Upper lobe of right lung (tissue), 1 donor: ENCODE measurements around the gene CERS6. TPM values are rescaled to one million over a fixed set of nuclear protein-coding genes. Genes with fewer than 3 reads are reported as not detected.

Source experiments
- ATAC-seq: fragments of 200-7000 bp; cut with Tn5 transposase; one replicate; pipeline ENCODE4 v1.9.1; 2020; ENCODE audit warnings: mild to moderate bottlenecking, moderate library complexity
- DNase-seq: peaks from one replicate; pipeline ENCODE4 v3.0.0-alpha.2; 2020
- H3K27ac ChIP-seq: fragments of 200-600 bp; one replicate; pipeline ENCODE4 v1.8.0; 2022
- H3K27me3 ChIP-seq: fragments of 200-600 bp; one replicate; pipeline ENCODE4 v1.8.0; 2022; ENCODE audit warnings: mild to moderate bottlenecking
- H3K36me3 ChIP-seq: fragments of 200-600 bp; one replicate; pipeline ENCODE4 v1.8.0; 2022
- H3K4me1 ChIP-seq: fragments of 200-600 bp; one replicate; pipeline ENCODE4 v1.8.0; 2022
- H3K4me3 ChIP-seq: fragments of 200-600 bp; one replicate; pipeline ENCODE4 v1.8.0; 2022; ENCODE audit warnings: mild to moderate bottlenecking
- H3K9me3 ChIP-seq: fragments of 200-600 bp; one replicate; pipeline ENCODE4 v1.8.0; 2022
- CTCF ChIP-seq: fragments of 200-600 bp; IDR thresholded peaks from one replicate; pipeline ENCODE4 v1.8.0; 2022; ENCODE audit warnings: antibody characterized with exemption
- intact Hi-C: fragments of 100-400 bp; cut with DNase I; formaldehyde crosslinking; loops from one replicate; pipeline ENCODE4 v1.11.0; 2022
- total RNA-seq: library from RNA; stranded (reverse); fragmentation: NEBNext Ultra II Directional; extraction: Animal tissue kit (Norgen Biotek cat#: 25700); gene quantifications from one replicate; pipeline ENCODE4 v1.2.1, GENCODE V29; 2021
- donor health status: DM: no; HTN: yes; CAD: no; lungs with severe emphysema.

Gene CERS6
- total RNA-seq, 1 donor from 2014 or later, result 17.8 TPM

GRCh38 chr2:168692132-168692744, 236.2 kb downstream of the CERS6 start:
- Histone ChIP-seq H3K4me3 (no peak overlapping the region), H3K27ac (no peak overlapping the region), H3K36me3 (no peaks in the 10 kb centered on the region), H3K4me1 (no peaks in the 10 kb centered on the region), H3K27me3 (no peaks in the 10 kb centered on the region), H3K9me3 (no peaks in the 10 kb centered on the region)
- intact Hi-C loops, result no loop called here
- ATAC-seq (no peak), DNase-seq (no peak)
- no peak for TF ChIP-seq CTCF

- DNase-seq, result no peak
- intact Hi-C loops, result no loop called here
- H3K4me1 ChIP-seq, result no peaks in the 10 kb centered on the region
These were observed 238.1 kb downstream of the CERS6 start for GRCh38 chr2:168694173-168694572.

GRCh38 chr2:168694866-168695265, 238.8 kb downstream of the CERS6 start:
- intact Hi-C loops, result no loop called here
- ATAC-seq (peak; percentile 69), DNase-seq (no peak)

More at GRCh38 chr2:168694173-168694572, 238.1 kb downstream of the CERS6 start:
- H3K4me3 ChIP-seq, result no peak overlapping the region
- ATAC-seq, result no peak
- H3K27ac ChIP-seq, result no peak overlapping the region
- H3K27me3 ChIP-seq, result no peaks in the 10 kb centered on the region
- no peaks in the 10 kb centered on the region for H3K36me3 ChIP-seq
- no peak for TF ChIP-seq CTCF
- H3K9me3 ChIP-seq, result no peaks in the 10 kb centered on the region

GRCh38 chr2:168697668-168698121, 241.6 kb downstream of the CERS6 start:
- intact Hi-C loops, result no loop called here
- no peaks in the 10 kb centered on the region for H3K27me3 ChIP-seq
- no peaks in the 10 kb centered on the region for H3K36me3 ChIP-seq
- no peak for TF ChIP-seq CTCF
- H3K4me3 ChIP-seq, result no peak overlapping the region
- no peaks in the 10 kb centered on the region for H3K9me3 ChIP-seq
- ATAC-seq (no peak), DNase-seq (no peak)
- no peaks in the 10 kb centered on the region for H3K4me1 ChIP-seq
- no peak overlapping the region for H3K27ac ChIP-seq

More at GRCh38 chr2:168694866-168695265, 238.8 kb downstream of the CERS6 start:
- Histone ChIP-seq H3K27ac (no peak overlapping the region), H3K9me3 (no peaks in the 10 kb centered on the region), H3K27me3 (no peaks in the 10 kb centered on the region), H3K4me3 (no peak overlapping the region), H3K4me1 (no peaks in the 10 kb centered on the region), H3K36me3 (no peaks in the 10 kb centered on the region)
- no peak for TF ChIP-seq CTCF

- intact Hi-C loops, result no loop called here
- Histone ChIP-seq H3K9me3 (no peaks in the 10 kb centered on the region), H3K4me3 (no peak overlapping the region), H3K4me1 (no peaks in the 10 kb centered on the region), H3K27ac (no peak overlapping the region), H3K36me3 (no peaks in the 10 kb centered on the region), H3K27me3 (no peaks in the 10 kb centered on the region)
- ATAC-seq, result no peak
- no peak for DNase-seq
- no peak for TF ChIP-seq CTCF
These were observed 242.9 kb downstream of the CERS6 start for GRCh38 chr2:168698969-168699368.
